ENCODE results near the gene SRSF4. TPM values are rescaled to one million over a fixed set of nuclear protein-coding genes. Genes with fewer than 3 reads are reported as not detected.

The SRSF4 gene
- total RNA-seq, 1 experiment from 2014 or later: 69.0 TPM

GRCh38 chr1:29186707-29187106, 5.0 kb upstream of the SRSF4 start:
- Histone ChIP-seq H4K20me1 (ENCODE audit: insufficient read depth) (no peaks in the 10 kb centered on the region), H3K79me2 (ENCODE audit: insufficient read depth, low read length) (no peaks in the 10 kb centered on the region; the same call in 1 of the 2 replicates), H3K36me3 (ENCODE audit: control insufficient read depth in 1 of 2, insufficient read depth in 2 of 2, low read length in 2 of 2) (no peaks in the 10 kb centered on the region), H3K4me1 (ENCODE audit: control insufficient read depth in 1 of 2, insufficient read depth in 2 of 2, low read length in 2 of 2) (peaks cover 8 to 17% of the 10 kb centered on the region in 2 experiments; a peak in 3 of 4 replicates), H3K9me2 (ENCODE audit: insufficient read depth) (no peaks in the 10 kb centered on the region), H3K4me2 (ENCODE audit: low read length) (no peak overlapping the region), H2AFZ (ENCODE audit: low read depth, low read length, poor library complexity, severe bottlenecking) (no peak overlapping the region), H3K9ac (ENCODE audit: low read length) (no peak overlapping the region), H3K27ac (ENCODE audit: low read depth, low read length) (no peak overlapping the region), H3K4me3 (replicated peaks in 1 of 2; ENCODE audit: low read depth in 1 of 2, low read length in 2 of 2) (no peak overlapping the region), H3K27me3 (ENCODE audit: insufficient read depth, low read length) (no peaks in the 10 kb centered on the region), H3K9me3 (ENCODE audit: control insufficient read depth in 1 of 2, insufficient read depth in 1 of 2, low read depth in 1 of 2, low read length in 2 of 2) (no peaks in the 10 kb centered on the region)
- no TSS peak for BruUV-seq (replicated peaks)
- ATAC-seq (no peak), DNase-seq (ENCODE audit: low read depth, low spot score) (no peak)
- ChIA-PET POLR2A (interaction anchor here (0.6 kb wide), 2 partner anchors 9 to 536 kb away, joined by 4 to 5 read pairs; no protein-coding TSS in a partner anchor), RAD21 (ENCODE audit: low non-redundant PET in 1 of 2, low total read pairs in 2 of 2, uncharacterized antibody in 2 of 2, unreplicated experiment in 2 of 2) (no interaction called here), CTCF (no interaction called here)
- intact Hi-C loops (cut with micrococcal nuclease): no loop called here
- TF ChIP-seq YY1 (IDR thresholded peaks at IDR 0.05; ENCODE audit: extremely low read depth, insufficient replicate concordance, low read depth, low read length) (no peak), MAX (IDR thresholded peaks at IDR 0.05) (no peak), POLR2A (IDR thresholded peaks at IDR 0.05; ENCODE audit: borderline replicate concordance, extremely low read depth, insufficient read depth, insufficient read length) (no peak), SP1 (IDR thresholded peaks at IDR 0.05; ENCODE audit: low read depth) (no peak), SIN3A (IDR thresholded peaks at IDR 0.05; ENCODE audit: low read depth) (no peak), CBX3 (IDR thresholded peaks at IDR 0.05; ENCODE audit: low read depth) (no peak)
- TF ChIP-seq, protein P1, sequence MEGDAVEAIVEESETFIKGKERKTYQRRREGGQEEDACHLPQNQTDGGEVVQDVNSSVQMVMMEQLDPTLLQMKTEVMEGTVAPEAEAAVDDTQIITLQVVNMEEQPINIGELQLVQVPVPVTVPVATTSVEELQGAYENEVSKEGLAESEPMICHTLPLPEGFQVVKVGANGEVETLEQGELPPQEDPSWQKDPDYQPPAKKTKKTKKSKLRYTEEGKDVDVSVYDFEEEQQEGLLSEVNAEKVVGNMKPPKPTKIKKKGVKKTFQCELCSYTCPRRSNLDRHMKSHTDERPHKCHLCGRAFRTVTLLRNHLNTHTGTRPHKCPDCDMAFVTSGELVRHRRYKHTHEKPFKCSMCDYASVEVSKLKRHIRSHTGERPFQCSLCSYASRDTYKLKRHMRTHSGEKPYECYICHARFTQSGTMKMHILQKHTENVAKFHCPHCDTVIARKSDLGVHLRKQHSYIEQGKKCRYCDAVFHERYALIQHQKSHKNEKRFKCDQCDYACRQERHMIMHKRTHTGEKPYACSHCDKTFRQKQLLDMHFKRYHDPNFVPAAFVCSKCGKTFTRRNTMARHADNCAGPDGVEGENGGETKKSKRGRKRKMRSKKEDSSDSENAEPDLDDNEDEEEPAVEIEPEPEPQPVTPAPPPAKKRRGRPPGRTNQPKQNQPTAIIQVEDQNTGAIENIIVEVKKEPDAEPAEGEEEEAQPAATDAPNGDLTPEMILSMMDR (IDR thresholded peaks at IDR 0.05 in 2 of 3, conservative IDR thresholded peaks at IDR 0.05 in 1 of 3; ENCODE audit: borderline replicate concordance in 1 of 3, insufficient read depth in 1 of 3, low read depth in 2 of 3, low read length in 2 of 3): no peak

- POLR2A ChIA-PET: interaction anchor here (0.6 kb wide), 1 partner anchor 8 kb away, joined by 4 read pairs; no protein-coding TSS in a partner anchor
- Histone ChIP-seq H3K4me2 (ENCODE audit: low read length) (no peak overlapping the region), H3K9me3 (ENCODE audit: control insufficient read depth in 1 of 2, insufficient read depth in 1 of 2, low read depth in 1 of 2, low read length in 2 of 2) (no peaks in the 10 kb centered on the region), H3K79me2 (ENCODE audit: insufficient read depth, low read length) (peaks cover 4% of the 10 kb centered on the region), H3K9ac (ENCODE audit: low read length) (no peak overlapping the region), H4K20me1 (ENCODE audit: insufficient read depth) (no peaks in the 10 kb centered on the region), H3K27ac (ENCODE audit: low read depth, low read length) (no peak overlapping the region), H3K4me3 (replicated peaks in 1 of 2; ENCODE audit: low read depth in 1 of 2, low read length in 2 of 2) (no peak overlapping the region), H3K36me3 (ENCODE audit: control insufficient read depth in 1 of 2, insufficient read depth in 2 of 2, low read length in 2 of 2) (no peaks in the 10 kb centered on the region), H2AFZ (ENCODE audit: low read depth, low read length, poor library complexity, severe bottlenecking) (no peak overlapping the region), H3K9me2 (ENCODE audit: insufficient read depth) (no peaks in the 10 kb centered on the region), H3K4me1 (ENCODE audit: control insufficient read depth in 1 of 2, insufficient read depth in 2 of 2, low read length in 2 of 2) (peaks cover 8 to 12% of the 10 kb centered on the region in 2 experiments; a peak in 3 of 4 replicates), H3K27me3 (ENCODE audit: insufficient read depth, low read length) (no peaks in the 10 kb centered on the region)
- no TSS peak for BruUV-seq (replicated peaks)
- intact Hi-C loops (cut with micrococcal nuclease): no loop called here
- TF ChIP-seq EGR1 (IDR thresholded peaks at IDR 0.05; ENCODE audit: low read depth): no peak
- TF ChIP-seq YY1 (IDR thresholded peaks at IDR 0.05; ENCODE audit: extremely low read depth, insufficient replicate concordance, low read depth, low read length): no peak
- no peak for TF ChIP-seq SP1 (IDR thresholded peaks at IDR 0.05; ENCODE audit: low read depth)
- TF ChIP-seq RAD21 (IDR thresholded peaks at IDR 0.05; ENCODE audit: low read depth): no peak
- TF ChIP-seq SIN3A (IDR thresholded peaks at IDR 0.05; ENCODE audit: low read depth): no peak
- TF ChIP-seq TCF7L2 (IDR thresholded peaks at IDR 0.05; ENCODE audit: borderline replicate concordance, extremely low read depth, insufficient read depth, insufficient read length): no peak
- no peak for ATAC-seq
- RAD21 ChIA-PET (ENCODE audit: low non-redundant PET in 1 of 2, low total read pairs in 2 of 2, uncharacterized antibody in 2 of 2, unreplicated experiment in 2 of 2): no interaction called here
- CTCF ChIA-PET: no interaction called here
- DNase-seq (ENCODE audit: low read depth, low spot score): no peak
Measured at GRCh38 chr1:29186252-29186651, 4.6 kb upstream of the SRSF4 start.

All from HCT116 (cell line).